Activated B cell treated with CpG ODN at 0.5 μM for 24 hours (primary cell): ENCODE measurements around the gene TOP3B. TPM values are rescaled to one million over a fixed set of nuclear protein-coding genes. Genes with fewer than 3 reads are reported as not detected.
A peak's percentile ranks its signal among the peaks of the same experiment; 100 is the strongest.

Experiments used
- ATAC-seq: fragments of 200-7000 bp; cut with Tn5 transposase; one replicate; pipeline ENCODE4 v1.10.0; 2021; ENCODE audit warnings: low read depth, mild to moderate bottlenecking, moderate library complexity
- CTCF ChIA-PET: fragments of 350-600 bp; sonication (Branson Sonifier 250); formaldehyde crosslinking; loops from one replicate; lab custom pipeline; 2021; ENCODE audit warnings: antibody characterized with exemption; lab: Charles Lee
- POLR2A ChIA-PET: fragments of 350-600 bp; sonication (Branson Sonifier 250); formaldehyde crosslinking; loops from one replicate; lab custom pipeline; 2021; ENCODE audit warnings: antibody characterized with exemption; lab: Charles Lee
- DNase-seq: peaks from one replicate; pipeline ENCODE4 v3.0.0; 2022
- H3K27ac Mint-ChIP-seq: one replicate; pipeline ENCODE4 v1.8.0; 2020; ENCODE audit warnings: mixed read lengths
- H3K27me3 Mint-ChIP-seq: one replicate; pipeline ENCODE4 v1.8.0; 2021; ENCODE audit warnings: mixed read lengths
- H3K36me3 Mint-ChIP-seq: one replicate; pipeline ENCODE4 v1.8.0; 2021; ENCODE audit warnings: low read depth, mixed read lengths
- H3K4me1 Mint-ChIP-seq: one replicate; pipeline ENCODE4 v1.8.0; 2021; ENCODE audit warnings: mixed read lengths
- H3K4me3 Mint-ChIP-seq: one replicate; pipeline ENCODE4 v1.8.0; 2020; ENCODE audit warnings: mild to moderate bottlenecking, mixed read lengths
- H3K9me3 Mint-ChIP-seq: one replicate; pipeline ENCODE4 v1.8.0; 2020; ENCODE audit warnings: mixed read lengths
- intact Hi-C: fragments of 100-400 bp; cut with micrococcal nuclease; formaldehyde crosslinking; loops from one replicate; pipeline ENCODE4 v1.15.1; 2024
- total RNA-seq: library from RNA; stranded (reverse); gene quantifications from 2 replicates; pipeline ENCODE4 v1.2.3, GENCODE V29; 2022
- TF ChIP-seq, protein P1 (sequence below): fragments of 200-600 bp; IDR thresholded peaks from one replicate; pipeline ENCODE4 v1.8.0; 2022; ENCODE audit warnings: antibody characterized with exemption, mild to moderate bottlenecking

The TOP3B gene
- total RNA-seq, 1 donor from 2014 or later: 83.4 TPM

DNA sequence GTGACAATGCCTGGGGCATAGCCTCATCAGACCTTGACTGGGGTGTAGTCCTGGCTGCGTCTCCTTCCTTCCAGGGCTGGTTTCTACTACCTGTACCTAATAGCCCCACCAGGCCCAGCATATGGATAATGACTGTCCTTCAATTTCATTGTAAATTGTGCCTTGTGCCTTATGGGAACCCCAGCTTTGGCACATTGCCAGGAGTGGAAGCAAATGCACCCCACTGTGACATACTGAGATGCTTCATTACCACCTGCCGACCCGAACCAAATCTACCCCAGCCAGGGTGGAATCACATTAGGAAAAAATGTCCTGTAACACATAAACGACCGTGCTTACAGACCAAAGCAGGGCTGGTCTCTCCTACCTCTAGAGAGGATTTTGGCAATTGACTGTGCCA is 7.3 kb downstream of the TOP3B start:
- intact Hi-C loops: loop anchor here (10.0 kb wide), 1 partner anchor 980 kb away; no protein-coding TSS in a partner anchor
- DNase-seq (no peak), ATAC-seq (no peak)
- POLR2A ChIA-PET: no interaction called here
- TF ChIP-seq, protein P1, sequence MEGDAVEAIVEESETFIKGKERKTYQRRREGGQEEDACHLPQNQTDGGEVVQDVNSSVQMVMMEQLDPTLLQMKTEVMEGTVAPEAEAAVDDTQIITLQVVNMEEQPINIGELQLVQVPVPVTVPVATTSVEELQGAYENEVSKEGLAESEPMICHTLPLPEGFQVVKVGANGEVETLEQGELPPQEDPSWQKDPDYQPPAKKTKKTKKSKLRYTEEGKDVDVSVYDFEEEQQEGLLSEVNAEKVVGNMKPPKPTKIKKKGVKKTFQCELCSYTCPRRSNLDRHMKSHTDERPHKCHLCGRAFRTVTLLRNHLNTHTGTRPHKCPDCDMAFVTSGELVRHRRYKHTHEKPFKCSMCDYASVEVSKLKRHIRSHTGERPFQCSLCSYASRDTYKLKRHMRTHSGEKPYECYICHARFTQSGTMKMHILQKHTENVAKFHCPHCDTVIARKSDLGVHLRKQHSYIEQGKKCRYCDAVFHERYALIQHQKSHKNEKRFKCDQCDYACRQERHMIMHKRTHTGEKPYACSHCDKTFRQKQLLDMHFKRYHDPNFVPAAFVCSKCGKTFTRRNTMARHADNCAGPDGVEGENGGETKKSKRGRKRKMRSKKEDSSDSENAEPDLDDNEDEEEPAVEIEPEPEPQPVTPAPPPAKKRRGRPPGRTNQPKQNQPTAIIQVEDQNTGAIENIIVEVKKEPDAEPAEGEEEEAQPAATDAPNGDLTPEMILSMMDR: no peak
- Mint-ChIP-seq H3K4me1 (peaks cover 16% of the 10 kb centered on the region), H3K27me3 (no peaks in the 10 kb centered on the region), H3K4me3 (no peak overlapping the region), H3K27ac (no peak overlapping the region), H3K9me3 (no peaks in the 10 kb centered on the region), H3K36me3 (peaks cover 68% of the 10 kb centered on the region)
- CTCF ChIA-PET: no interaction called here

DNA sequence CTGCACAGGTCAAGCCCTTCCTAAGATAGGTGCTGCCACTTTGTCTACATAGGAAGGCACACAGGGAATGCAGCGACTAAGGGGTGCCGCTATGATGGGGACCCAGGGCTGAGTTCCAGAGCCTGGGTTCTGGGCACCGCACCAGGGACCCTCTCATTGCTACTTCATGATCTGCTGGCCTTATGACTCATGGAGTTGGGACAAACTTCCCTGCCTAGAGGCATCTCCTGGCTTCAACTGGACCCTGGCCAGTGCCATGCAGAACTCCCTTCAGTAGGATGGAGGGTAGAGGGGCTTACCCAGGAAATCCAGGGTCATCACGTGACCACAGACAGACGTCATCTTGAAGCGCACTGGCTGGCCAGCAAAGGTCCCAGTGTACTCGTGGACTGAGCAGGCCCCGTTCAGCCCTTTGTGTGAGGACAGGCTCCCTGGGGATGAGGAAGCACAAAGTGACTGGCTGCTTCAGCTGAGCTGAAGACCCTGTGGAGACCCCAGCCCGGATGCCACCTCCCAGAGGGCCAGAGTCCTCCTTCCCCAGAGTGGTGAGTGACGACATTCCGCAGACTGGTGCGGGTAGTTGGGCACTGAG is 8.4 kb downstream of the TOP3B start:
- no peak overlapping the region for H3K4me3 Mint-ChIP-seq
- H3K36me3 Mint-ChIP-seq: peaks cover 68% of the 10 kb centered on the region
- H3K9me3 Mint-ChIP-seq: no peaks in the 10 kb centered on the region
- H3K27me3 Mint-ChIP-seq: no peaks in the 10 kb centered on the region
- ATAC-seq (no peak), DNase-seq (no peak)
- CTCF ChIA-PET: no interaction called here
- intact Hi-C loops: loop anchor here (10.0 kb wide), 1 partner anchor 981 kb away; no protein-coding TSS in a partner anchor
- H3K4me1 Mint-ChIP-seq: peaks cover 11% of the 10 kb centered on the region
- TF ChIP-seq, protein P1: no peak
- H3K27ac Mint-ChIP-seq: no peak overlapping the region
- POLR2A ChIA-PET: no interaction called here

DNA sequence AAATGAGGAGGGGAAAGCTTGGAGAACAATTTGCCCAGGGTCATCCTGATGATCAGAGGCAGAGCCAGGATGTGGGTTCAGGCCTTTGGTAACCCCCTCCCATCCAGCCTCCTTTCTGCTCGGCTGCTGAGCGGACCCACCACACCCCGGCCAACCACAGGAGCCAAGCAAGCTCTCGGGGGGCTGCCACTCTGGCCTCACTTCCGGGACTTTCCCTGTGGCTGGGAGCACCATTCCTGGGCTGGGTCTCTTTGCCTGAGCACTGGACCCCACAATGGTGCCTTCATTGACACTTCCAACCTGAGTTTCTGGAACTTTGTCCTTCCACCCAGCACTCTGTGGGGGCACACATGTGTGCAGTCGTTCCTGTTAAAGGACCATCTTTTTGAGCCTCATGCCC is 9.8 kb downstream of the TOP3B start:
- TF ChIP-seq, protein P1: no peak
- no peak for ATAC-seq
- H3K4me1 Mint-ChIP-seq: peaks cover 2% of the 10 kb centered on the region
- no peak overlapping the region for H3K4me3 Mint-ChIP-seq
- CTCF ChIA-PET: interaction anchor here (0.7 to 2.2 kb wide), 20 partner anchors 9 to 983 kb away, joined by 3 to 17 read pairs (median 6); partner anchors contain the start of genes PPM1F and TOP3B
- no peak for DNase-seq
- intact Hi-C loops: loop anchor here (2.0 to 10.0 kb wide), 2 partner anchors 88 to 982 kb away; no protein-coding TSS in a partner anchor
- POLR2A ChIA-PET: interaction anchor here (0.6 to 2.5 kb wide), 5 partner anchors 9 to 126 kb away, joined by 3 to 12 read pairs (median 4); partner anchors contain the start of gene TOP3B
- H3K27ac Mint-ChIP-seq: no peak overlapping the region
- H3K27me3 Mint-ChIP-seq: no peaks in the 10 kb centered on the region
- no peaks in the 10 kb centered on the region for H3K9me3 Mint-ChIP-seq
- peaks cover 70% of the 10 kb centered on the region for H3K36me3 Mint-ChIP-seq

DNA sequence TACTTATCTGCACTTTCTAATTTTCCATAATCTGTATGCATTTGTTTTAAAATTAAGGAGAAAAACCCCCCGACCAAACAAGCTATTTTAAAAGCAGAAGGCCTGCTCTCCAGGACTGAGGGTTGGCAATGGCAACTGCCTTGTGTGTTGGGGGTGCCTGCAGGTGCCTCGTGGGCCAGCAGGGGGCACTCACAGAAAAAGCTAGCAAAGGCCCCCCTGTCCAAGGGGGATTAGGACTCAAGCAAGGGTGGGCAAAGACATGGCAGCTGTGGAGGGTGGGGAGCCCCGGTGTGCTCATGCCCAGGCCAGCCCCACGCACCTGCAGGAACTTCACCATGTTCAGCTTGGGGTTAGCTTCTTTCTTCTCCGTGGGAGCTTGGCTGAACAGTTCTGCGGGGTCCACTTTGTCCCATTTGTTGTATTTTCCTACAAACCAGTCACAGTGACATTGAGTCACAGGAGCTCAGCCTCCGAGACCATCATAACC is 10.3 kb downstream of the TOP3B start:
- intact Hi-C loops: loop anchor here (2.0 to 10.0 kb wide), 2 partner anchors 88 to 982 kb away; no protein-coding TSS in a partner anchor
- H3K36me3 Mint-ChIP-seq: peaks cover 74% of the 10 kb centered on the region
- no peak overlapping the region for H3K27ac Mint-ChIP-seq

More for the DNA sequence above, 10.3 kb downstream of the TOP3B start:
- Mint-ChIP-seq H3K27me3 (no peaks in the 10 kb centered on the region), H3K4me1 (peaks cover 2% of the 10 kb centered on the region), H3K9me3 (no peaks in the 10 kb centered on the region), H3K4me3 (no peak overlapping the region)
- ChIA-PET POLR2A (interaction anchor here (0.6 to 2.5 kb wide), 5 partner anchors 9 to 127 kb away, joined by 3 to 12 read pairs (median 4); partner anchors contain the start of gene TOP3B), CTCF (interaction anchor here (0.7 to 2.2 kb wide), 20 partner anchors 9 to 984 kb away, joined by 3 to 17 read pairs (median 6); partner anchors contain the start of genes PPM1F and TOP3B)
- peak; percentile 56 for DNase-seq
- TF ChIP-seq, protein P1: peak; percentile 79
- ATAC-seq: peak; percentile 77
